Activated CD8-positive, alpha-beta memory T cell treated with anti-CD3 and anti-CD28 coated beads, Interleukin-2, amount 50 U/mL, for 4 hours (primary cell): ENCODE data around the gene ACSS1.

Experiments
- DNase-seq: peaks from one replicate; pipeline ENCODE4 v3.0.0-alpha.2; 2020

The ACSS1 gene

GRCh38 chr20:25077610-25078169 lies 19.8 kb upstream of the ACSS1 start:
- no peak for DNase-seq

DNA sequence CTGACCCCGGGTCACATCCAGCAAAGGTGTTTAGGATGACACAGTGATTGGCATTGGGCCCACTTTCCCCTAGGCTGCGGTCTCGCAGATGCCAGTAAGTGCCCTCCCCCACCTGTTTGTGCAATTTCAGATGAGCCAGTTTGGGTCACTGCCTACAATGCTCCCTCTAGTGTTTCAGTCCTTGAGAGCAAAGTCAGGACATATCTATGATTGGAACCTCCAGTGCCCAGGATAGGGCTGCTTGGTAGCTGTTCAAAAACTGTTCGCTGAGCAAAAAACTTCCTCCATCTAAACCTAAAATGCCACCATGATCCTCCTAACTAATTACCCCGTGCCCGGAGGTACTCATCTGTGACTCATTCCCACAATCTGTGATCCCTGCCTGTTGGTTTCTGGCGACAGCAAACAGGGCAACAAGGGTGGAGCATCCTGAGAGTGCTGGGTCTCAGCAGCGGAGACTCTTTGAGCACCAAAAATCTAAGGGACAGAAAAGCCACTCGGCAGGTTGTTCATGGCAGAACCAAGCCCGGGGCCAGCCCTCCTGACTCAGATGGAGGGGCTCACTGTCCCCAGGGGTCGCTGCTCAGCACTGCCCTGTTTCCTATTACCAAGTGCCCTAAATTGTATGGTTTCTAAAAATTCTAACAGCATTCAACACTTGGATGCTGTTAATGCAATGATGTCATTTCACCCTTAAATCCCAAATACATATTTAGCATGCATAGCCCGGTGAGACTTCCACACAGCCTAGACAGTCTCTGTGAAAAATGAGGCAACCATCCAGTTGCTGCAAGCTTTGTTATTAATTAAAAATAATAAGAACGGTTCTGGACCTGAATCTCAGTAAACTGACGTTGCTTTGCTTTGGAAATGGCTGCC lies 19.0 kb upstream of the ACSS1 start:
- no peak for DNase-seq

DNA sequence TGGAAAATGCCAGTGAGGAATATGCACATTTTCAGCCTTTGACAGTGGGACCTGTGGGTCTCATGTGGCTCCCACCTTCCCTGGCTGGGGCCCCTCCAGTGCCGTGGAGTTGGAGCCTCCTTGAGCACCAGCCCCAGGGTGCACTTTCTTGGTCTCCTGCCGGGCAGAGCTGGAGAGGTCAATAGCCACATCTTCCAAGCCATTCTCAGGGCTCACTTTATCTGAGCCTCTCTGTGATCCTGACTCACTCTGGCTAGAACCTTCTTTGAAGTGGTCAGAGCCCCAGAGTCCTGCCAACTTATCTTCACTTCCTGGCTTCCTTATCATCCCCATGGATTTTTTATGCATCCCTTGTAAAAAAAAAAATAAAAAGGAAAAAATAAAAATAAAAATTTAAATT lies 18.3 kb upstream of the ACSS1 start:
- DNase-seq = no peak

- no peak for DNase-seq
Measured at GRCh38 chr20:25073544-25073943, 15.6 kb upstream of the ACSS1 start.

DNA sequence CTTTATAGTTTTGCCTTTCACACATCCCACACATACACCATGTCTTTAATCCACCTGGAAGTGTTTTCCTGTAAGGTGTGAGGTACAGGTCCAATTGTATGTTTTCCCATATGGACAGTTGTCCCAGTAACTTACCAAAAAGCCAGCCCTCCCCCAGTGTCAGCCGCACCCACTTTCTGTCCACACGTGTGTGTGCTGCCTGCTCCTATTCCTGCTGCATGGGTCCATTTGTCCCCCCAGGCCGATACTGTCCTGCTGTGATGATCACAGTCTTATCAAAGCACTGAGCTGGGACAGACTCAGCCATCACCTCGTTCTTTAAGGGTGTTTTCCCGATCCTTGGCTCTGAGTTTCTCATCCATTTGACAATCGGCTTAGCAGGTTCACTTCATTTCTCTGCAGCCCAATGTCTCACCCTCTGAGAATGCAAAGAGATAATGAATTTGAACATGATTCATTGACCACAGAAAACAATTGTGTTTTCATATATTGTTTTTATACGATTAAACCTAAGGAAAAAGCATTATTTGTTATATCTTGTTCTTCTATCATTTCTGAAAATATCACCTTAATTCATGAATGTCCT lies 14.4 kb upstream of the ACSS1 start:
- no peak for DNase-seq

GRCh38 chr20:25071734-25072133 lies 13.8 kb upstream of the ACSS1 start:
- no peak for DNase-seq

- DNase-seq = no peak
Measured at GRCh38 chr20:25070821-25071473, 13.0 kb upstream of the ACSS1 start.

GRCh38 chr20:25067102-25067987 lies 9.4 kb upstream of the ACSS1 start:
- no peak for DNase-seq

GRCh38 chr20:25066386-25066785 lies 8.4 kb upstream of the ACSS1 start:
- DNase-seq = no peak

DNA sequence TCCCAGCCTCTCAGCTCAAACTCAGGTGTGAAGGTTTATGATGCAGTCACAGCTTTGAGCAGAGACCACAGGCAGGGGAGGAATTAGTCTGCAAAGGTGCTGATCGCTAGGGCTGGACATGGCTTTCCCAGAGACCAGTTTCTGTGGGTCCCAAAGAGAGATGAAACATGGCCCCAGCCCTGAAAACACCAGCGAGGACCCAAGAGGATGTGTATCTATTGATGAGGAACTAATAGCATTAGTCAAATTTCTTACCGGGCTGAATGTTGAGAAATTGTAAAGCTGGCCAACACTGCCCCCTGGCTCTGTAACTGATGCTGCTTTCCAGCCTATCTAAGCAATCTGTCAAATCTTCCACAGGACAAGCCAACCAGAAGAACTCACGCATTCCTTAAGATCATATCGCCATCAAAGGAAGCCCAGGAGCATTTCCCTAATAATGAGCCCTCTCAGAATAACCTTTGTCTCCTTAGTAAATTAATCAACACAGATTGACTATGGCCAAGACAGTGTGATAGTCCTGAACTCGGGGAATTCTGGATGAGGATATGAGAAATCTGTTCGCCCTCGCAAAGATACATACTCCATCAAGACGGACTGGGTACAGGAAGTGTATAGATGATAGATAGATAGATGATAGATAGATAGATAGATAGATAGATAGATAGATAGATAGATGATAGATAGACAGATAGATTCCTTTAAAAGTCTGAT lies 7.8 kb upstream of the ACSS1 start:
- peak; percentile 72 for DNase-seq

- DNase-seq = no peak
Measured at GRCh38 chr20:25065072-25065624, 7.2 kb upstream of the ACSS1 start.

- DNase-seq = no peak
Measured at GRCh38 chr20:25064561-25065071, 6.7 kb upstream of the ACSS1 start.

GRCh38 chr20:25063981-25064380 lies 6.0 kb upstream of the ACSS1 start:
- no peak for DNase-seq

DNA sequence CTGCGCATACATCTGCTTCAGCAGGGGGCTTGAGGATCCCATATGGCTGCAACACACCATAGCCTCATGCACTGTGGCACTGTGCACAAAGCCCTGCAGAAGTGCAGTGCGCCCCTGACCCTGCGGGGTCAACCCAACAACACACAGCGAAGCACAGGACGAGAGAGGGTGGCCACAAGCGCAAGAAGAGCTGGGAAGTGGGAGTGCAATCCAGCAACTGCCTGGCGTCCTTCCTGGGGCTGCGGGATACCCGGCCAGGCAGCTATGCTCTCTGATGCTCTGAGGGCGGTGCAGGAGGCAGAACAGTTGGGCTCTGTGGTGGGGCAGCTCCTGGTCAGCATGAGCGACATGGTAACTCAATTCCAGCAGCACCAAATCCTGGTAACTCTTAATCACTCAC lies 5.6 kb upstream of the ACSS1 start:
- no peak for DNase-seq

- no peak for DNase-seq
Measured at GRCh38 chr20:25062841-25063240, 4.9 kb upstream of the ACSS1 start.

- peak; percentile 3 for DNase-seq
Measured at GRCh38 chr20:25061821-25062530, 4.0 kb upstream of the ACSS1 start.

GRCh38 chr20:25061103-25061799 lies 3.3 kb upstream of the ACSS1 start:
- DNase-seq = no peak

GRCh38 chr20:25059866-25060465 lies 2.0 kb upstream of the ACSS1 start:
- DNase-seq = no peak
